RWPE2 (cell line): ENCODE measurements around the gene MB21D2.

Source experiments
- ATAC-seq: fragments of 200-7000 bp; cut with Tn5 transposase; 3 replicates; pipeline ENCODE4 v1.9.1; 2021; ENCODE audit warnings: low read depth
- DNase-seq: peaks from one replicate; pipeline ENCODE4 v3.0.0-alpha.2; 2020; ENCODE audit warnings: low spot score
- H3K27ac ChIP-seq: fragments of 450-650 bp; 2 replicates; pipeline ENCODE4 v1.5.1; 2017; ENCODE audit warnings: mild to moderate bottlenecking; ENCODE audit not compliant: poor library complexity, severe bottlenecking
- H3K27me3 ChIP-seq: fragments of 250-450 bp; sonication (Bioruptor Pico); 2 replicates; pipeline ENCODE4 v1.5.1; 2021; ENCODE audit warnings: mild to moderate bottlenecking, moderate library complexity; ENCODE audit not compliant: insufficient read depth, poor library complexity, severe bottlenecking
- H3K36me3 ChIP-seq: fragments of 250-450 bp; sonication (Bioruptor Pico); 2 replicates; pipeline ENCODE4 v1.5.1; 2020; ENCODE audit warnings: low read depth, mild to moderate bottlenecking, moderate library complexity
- H3K4me1 ChIP-seq: fragments of 250-450 bp; sonication (Bioruptor Pico); 2 replicates; pipeline ENCODE4 v1.5.1; 2021; ENCODE audit warnings: mild to moderate bottlenecking, moderate library complexity; ENCODE audit not compliant: insufficient read depth, poor library complexity, severe bottlenecking
- H3K4me3 ChIP-seq: fragments of 250-450 bp; sonication (Bioruptor Pico); 2 replicates; pipeline ENCODE4 v1.5.1; 2021; ENCODE audit warnings: mild to moderate bottlenecking, moderate library complexity; ENCODE audit not compliant: severe bottlenecking
- H3K9me3 ChIP-seq: fragments of 250-450 bp; sonication (Bioruptor Pico); 2 replicates; pipeline ENCODE4 v1.5.1; 2021; ENCODE audit warnings: mild to moderate bottlenecking, moderate library complexity; ENCODE audit not compliant: severe bottlenecking
- TF ChIP-seq, protein P1 (sequence below): fragments of 450-650 bp; IDR thresholded peaks from one replicate; pipeline ENCODE4 v1.5.1; 2017; ENCODE audit warnings: mild to moderate bottlenecking, moderate library complexity; ENCODE audit not compliant: poor library complexity, severe bottlenecking

Gene MB21D2

DNA sequence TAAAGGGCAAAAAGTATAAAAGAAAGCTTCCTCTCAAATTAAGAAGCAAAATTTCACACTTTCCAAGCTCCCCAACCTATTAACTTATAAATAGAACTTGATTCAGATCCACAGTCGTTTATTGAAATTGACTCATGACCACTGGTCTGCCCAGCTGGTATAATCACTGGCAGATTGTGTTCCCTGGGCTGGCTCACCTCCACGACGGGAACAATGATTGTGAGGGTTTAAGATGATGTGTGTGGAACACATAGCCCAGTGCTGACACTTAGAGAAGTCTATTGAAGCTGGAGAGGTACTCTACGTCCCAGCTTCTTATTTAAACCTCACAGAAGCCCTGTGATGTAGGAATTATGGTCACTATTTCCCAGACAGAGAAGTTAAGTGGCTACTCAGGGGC, 90.4 kb downstream of the MB21D2 start:
- DNase-seq (no peak), ATAC-seq (peak; percentile 59)

GRCh38 chr3:192826214-192827006, 91.2 kb downstream of the MB21D2 start:
- ATAC-seq = no peak
- TF ChIP-seq, protein P1, sequence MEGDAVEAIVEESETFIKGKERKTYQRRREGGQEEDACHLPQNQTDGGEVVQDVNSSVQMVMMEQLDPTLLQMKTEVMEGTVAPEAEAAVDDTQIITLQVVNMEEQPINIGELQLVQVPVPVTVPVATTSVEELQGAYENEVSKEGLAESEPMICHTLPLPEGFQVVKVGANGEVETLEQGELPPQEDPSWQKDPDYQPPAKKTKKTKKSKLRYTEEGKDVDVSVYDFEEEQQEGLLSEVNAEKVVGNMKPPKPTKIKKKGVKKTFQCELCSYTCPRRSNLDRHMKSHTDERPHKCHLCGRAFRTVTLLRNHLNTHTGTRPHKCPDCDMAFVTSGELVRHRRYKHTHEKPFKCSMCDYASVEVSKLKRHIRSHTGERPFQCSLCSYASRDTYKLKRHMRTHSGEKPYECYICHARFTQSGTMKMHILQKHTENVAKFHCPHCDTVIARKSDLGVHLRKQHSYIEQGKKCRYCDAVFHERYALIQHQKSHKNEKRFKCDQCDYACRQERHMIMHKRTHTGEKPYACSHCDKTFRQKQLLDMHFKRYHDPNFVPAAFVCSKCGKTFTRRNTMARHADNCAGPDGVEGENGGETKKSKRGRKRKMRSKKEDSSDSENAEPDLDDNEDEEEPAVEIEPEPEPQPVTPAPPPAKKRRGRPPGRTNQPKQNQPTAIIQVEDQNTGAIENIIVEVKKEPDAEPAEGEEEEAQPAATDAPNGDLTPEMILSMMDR = no peak
- H3K4me3 ChIP-seq = no peak overlapping the region
- no peaks in the 10 kb centered on the region for H3K27me3 ChIP-seq
- no peaks in the 10 kb centered on the region for H3K36me3 ChIP-seq
- no peak for DNase-seq
- H3K9me3 ChIP-seq = no peaks in the 10 kb centered on the region
- peaks cover 29% of the 10 kb centered on the region for H3K4me1 ChIP-seq
- H3K27ac ChIP-seq = peak overlapping the region; percentile 1

More for the DNA sequence above, 90.4 kb downstream of the MB21D2 start:
- TF ChIP-seq, protein P1 = no peak
- Histone ChIP-seq H3K27me3 (no peaks in the 10 kb centered on the region), H3K36me3 (no peaks in the 10 kb centered on the region), H3K4me3 (no peak overlapping the region), H3K27ac (no peak overlapping the region), H3K4me1 (peaks cover 37% of the 10 kb centered on the region), H3K9me3 (no peaks in the 10 kb centered on the region)

DNA sequence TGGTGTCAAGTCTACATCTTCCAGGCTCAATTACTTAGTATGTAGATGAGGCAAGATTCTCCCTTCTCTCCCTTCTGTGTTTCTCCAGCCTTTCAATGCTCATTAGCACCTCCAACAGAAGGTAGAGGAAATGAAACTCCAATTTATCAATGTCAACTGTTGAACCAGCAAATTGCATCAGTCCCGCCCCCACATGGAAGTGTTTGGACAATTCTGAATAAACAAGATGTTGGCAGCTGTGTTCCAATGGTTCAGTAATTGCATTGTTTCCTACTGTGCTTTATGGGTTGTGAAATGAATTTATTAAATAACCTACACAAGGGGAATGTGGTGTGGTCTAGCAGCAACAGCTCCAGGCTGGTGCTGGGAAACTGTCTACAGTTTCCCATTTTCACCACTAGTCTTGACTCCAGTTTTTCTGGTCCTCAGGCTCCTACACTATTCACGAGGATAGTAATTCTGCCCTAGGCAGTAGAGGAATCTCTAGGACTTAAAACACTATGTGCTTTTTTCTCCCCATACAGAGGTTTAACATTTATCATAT, 91.9 kb downstream of the MB21D2 start:
- peaks cover 24% of the 10 kb centered on the region for H3K4me1 ChIP-seq
- no peaks in the 10 kb centered on the region for H3K9me3 ChIP-seq
- TF ChIP-seq, protein P1 = no peak
- no peak overlapping the region for H3K4me3 ChIP-seq
- no peak for DNase-seq
- no peaks in the 10 kb centered on the region for H3K27me3 ChIP-seq
- H3K36me3 ChIP-seq = no peaks in the 10 kb centered on the region
- H3K27ac ChIP-seq = peak overlapping the region; percentile 1
- ATAC-seq = peak; percentile 76

DNA sequence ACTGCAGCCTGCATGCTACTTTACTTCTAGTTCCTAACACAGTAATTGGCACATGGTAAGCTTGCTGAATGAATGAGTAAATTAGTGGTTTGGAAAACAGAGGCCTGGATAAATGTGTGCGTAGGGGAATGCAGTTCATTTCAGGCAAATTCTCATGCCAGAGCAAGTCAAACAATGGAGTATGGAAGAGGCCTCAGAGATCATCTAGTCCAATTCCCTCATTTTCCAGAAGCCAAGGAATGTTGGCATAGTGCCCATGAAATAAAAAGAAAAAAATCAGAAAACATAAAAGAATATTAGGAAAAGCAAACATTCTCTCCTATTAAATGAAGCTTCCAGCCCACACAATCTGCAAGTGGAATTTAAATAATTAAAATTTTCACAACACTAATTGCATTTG, 92.4 kb downstream of the MB21D2 start:
- H3K4me3 ChIP-seq = no peak overlapping the region
- ATAC-seq (no peak), DNase-seq (no peak)
- H3K27ac ChIP-seq = peak overlapping the region; percentile 1
- H3K4me1 ChIP-seq = peaks cover 24% of the 10 kb centered on the region
- H3K36me3 ChIP-seq = no peaks in the 10 kb centered on the region
- H3K9me3 ChIP-seq = no peaks in the 10 kb centered on the region
- no peaks in the 10 kb centered on the region for H3K27me3 ChIP-seq
- TF ChIP-seq, protein P1 = no peak

GRCh38 chr3:192824313-192824712, 93.3 kb downstream of the MB21D2 start:
- no peak for DNase-seq
- TF ChIP-seq, protein P1 = no peak
- ATAC-seq = no peak
- Histone ChIP-seq H3K36me3 (no peaks in the 10 kb centered on the region), H3K27me3 (no peaks in the 10 kb centered on the region), H3K27ac (no peak overlapping the region), H3K4me3 (no peak overlapping the region), H3K4me1 (peaks cover 33% of the 10 kb centered on the region), H3K9me3 (no peaks in the 10 kb centered on the region)
